GM19239 (cell line): ENCODE measurements around the gene SPTB.
"Not testable (repeated sequence)": the region's sequence is repeated elsewhere in the genome, so short reads cannot be mapped to it uniquely, and the experiment has no call there.

Experiments used
- DNase-seq: peaks from one replicate; pipeline ENCODE4 v3.0.0; 2011; ENCODE audit warnings: low spot score; ENCODE audit not compliant: insufficient read length
- FAIRE-seq: peaks from 2 replicates; lab custom pipeline; 2011; peaks lifted over from hg19 to GRCh38; lab: Jason Lieb, UNC

SPTB gene

DNA sequence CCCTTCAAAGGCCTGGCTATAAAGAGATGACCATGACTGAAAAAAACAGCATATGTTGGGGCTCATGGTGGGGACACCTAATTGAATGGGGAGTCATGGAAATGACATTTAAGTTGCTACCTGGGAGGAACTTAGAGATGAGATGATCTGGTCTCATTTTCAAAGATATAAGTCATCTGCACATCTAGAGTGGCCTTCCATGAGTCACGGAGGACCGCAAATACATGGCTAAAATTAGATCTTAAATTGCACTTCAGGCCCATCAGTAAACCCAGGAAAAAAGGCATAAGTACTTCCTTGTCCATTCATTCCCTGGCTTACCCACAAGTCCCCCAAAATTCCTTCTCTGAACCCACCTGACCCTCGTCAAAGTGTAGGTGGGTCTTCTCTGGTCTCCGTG, 53.4 kb downstream of the SPTB start:
- DNase-seq (no peak), FAIRE-seq (no peak)

DNA sequence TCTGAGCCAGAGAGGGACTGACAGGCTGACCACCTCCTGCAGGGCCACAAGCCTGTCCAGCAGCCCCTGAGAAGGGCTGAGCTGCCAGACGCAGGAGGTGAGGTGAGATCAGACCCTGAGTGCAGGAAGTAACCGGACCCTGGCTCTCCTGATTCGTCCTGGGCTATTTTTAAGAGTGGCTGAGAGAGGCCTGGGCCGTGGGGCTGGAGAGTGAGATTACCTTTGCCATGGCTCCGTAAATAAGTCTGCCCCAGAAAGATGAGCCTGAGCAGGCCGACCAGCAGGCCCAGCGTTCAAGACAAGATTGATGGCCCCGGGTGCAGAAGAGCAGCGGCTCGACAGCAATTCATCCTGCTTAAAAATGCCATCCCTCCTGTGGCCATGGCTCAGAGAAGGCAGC, 54.2 kb downstream of the SPTB start:
- DNase-seq, result no peak
- no peak for FAIRE-seq

DNA sequence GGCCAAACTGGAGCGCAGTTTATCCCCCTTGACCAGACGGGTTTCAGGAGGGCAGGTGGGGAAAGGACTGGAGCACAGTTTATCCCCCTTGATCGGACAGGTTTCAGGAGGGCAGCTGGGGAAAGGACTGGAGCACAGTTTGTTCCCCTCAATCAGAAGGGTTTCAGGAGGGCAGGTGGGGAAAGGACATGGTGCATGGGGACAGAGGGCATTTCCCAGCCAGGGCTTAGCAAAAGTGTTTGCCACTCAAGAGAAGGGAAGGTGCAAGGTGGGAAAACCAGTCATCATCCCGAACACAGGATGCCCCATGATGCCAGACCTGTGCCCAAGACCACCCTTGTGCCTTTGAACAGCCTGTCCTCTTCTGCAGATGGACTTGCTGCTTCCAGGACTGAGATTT, 54.7 kb downstream of the SPTB start:
- FAIRE-seq (no peak), DNase-seq (no peak)

DNA sequence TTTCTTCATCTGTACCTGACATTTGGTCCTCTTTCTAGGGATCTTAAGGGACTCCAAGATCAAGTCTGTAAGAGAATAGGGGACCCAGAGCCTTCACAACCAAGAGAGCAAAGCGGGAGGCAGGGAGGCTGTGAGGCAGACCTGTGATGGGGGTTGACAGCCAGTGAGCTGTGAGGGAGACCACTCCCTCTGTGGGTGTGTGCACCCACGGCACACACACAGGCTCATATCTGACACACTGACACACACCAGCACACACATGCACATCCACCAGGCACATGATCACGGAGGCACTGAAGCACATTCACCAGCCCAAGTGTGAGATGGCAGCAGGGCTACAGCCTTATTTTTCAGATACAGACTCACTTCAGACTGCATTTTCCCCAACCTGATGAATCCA, 55.2 kb downstream of the SPTB start:
- FAIRE-seq, result no peak
- no peak for DNase-seq

DNA sequence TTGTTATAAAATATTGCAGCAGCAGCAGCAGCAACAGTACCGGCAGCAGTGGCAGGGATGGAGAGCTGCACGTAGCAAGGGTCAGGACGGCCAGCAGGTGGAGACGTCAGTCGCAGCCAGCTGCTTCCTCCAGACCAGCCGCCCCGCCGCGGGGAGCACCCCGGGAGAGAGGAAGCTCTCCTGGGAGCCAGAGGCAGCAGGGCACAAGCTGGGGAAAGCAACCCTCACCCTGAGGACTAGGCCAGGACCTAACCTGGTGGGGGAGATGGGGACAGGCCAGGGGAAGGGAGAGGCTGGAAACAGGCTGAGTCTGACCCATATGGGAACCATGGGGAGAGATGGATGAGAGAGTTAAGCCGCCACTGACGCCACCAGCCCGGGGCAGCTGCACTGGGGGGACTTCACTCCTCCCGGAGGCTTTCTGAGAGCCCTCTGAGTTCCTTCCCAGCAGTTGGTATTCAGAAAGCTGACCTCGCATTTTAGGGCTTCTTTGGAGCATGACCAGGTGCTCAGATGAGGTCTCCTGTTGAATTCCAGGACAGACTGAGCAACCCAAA, 56.3 kb downstream of the SPTB start:
- peak; percentile 72 for FAIRE-seq
- DNase-seq, result peak; percentile 68

DNA sequence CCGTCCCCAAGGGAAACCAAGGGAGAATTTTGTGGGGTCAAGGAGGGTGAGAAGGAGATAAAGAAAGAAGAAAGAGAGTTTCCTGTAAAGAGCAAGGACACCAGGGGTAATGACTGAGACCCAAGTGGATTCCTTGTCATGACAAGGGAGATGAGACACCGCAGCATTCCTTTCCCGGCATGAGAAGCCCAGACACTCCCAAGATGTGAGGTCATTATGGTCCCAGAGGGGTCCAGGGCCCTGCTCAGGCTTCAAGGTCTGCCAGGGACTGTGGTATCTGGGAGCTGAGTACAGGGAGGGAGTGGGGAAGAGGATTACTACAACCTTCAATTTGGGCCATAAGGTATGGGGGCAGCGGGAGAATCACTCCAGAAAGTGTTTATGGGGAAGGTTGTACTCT, 58.1 kb downstream of the SPTB start:
- no peak for DNase-seq
- no peak for FAIRE-seq

DNA sequence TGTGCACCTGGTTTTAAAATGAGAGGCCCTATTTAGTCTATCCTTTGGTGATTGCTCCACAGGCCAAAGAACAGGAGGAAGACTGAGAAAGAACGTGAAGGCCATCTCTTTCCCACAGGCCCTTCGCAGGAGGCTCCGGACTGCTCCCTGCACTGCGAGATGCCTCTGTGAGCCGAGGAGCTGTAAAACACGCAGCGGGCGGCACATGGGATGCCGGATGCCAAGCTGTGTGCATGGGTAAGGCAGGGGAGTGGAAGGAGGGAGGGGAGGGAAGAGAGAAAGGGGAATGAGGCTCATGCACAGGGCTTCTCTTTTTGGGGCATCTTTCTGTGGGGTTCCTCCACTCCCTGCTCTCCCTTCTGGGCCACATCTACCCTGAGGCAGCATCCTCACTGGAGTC, 61.6 kb downstream of the SPTB start:
- no peak for FAIRE-seq
- DNase-seq, result no peak

DNA sequence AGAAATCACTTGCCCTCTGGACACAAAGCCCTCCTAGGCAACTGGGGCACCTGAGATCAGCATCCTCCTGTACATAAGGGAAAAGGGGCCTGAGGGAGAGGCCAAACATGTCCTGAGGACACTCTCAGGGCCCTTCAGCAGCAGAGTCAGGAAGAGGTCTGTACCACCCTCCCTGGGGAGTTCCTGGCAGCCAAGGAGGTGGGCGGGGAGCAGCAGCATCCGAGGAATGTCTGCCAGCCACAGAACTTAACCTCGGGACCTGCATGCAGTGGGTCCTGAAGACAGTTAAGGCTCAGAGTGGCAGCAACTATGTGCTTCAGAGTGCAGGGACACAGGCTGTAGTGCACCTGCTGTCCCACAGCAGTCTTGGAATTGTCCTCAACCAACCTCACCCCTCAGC, 62.1 kb downstream of the SPTB start:
- FAIRE-seq (no peak), DNase-seq (no peak)

DNA sequence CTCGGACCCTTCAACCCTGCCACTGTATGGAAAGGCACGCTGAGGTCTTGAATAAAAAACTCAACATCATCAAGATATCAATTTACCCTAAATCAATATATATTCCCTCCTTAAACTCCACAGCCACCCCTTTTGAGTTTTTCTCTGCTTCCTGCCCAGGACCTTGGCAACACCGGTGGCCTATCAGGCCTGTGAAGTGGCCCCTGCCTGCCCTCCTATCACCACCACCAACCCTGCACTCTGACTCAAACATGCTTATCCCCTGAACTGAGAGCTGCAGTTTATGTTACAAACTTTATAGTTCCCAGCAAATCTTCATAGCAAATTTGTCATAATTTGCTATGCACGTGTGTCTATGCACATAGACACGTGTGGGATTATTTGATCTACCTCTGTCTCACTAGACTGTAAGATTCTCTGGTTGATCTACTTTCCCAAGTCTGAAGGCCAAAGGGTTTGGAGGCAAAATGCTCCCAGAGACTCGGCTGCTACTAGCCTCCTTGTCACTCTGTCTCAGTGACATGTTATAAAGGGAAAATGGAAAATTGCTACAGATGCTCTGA, 63.4 kb downstream of the SPTB start:
- FAIRE-seq (no peak), DNase-seq (no peak)

DNA sequence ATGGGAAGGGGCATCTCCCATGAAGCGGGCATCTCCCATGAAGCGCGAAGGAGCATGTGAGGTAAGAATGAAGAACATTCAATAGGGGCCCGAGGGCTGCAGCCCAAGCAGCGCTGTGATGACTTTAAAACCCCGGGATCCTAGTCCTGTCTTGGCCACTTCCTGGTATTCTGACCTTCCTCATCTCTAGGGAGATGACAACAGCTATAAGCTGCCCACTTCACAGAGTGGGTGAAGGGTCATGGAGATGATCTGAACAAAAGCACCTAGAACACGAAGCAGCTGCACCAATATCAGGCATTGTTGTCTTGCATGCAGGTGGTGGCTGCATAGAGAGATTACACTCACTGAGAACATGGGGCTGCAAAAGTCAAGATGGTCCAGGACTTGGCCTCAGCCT, 64.5 kb downstream of the SPTB start:
- FAIRE-seq, result no peak
- DNase-seq, result no peak

DNA sequence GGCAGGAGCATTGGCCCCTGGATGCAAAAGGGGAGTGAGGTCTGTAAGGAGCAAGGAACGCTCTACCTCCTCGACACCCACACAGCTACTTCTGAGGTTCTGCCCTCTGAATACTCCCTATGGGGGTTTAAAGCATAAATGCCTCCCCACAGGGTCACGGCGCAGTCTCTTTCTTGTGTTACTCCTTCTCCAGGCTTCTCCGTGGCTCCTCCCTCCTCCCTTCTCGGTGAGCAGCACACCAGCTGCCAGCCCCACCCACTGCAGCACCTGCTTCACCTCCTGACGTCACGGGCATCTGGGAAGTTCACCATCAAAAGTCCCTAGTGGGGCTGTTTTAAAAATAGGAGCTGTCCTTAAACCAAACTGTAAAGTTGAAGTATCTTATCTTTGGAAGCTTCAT, 67.3 kb downstream of the SPTB start:
- no peak for DNase-seq

DNA sequence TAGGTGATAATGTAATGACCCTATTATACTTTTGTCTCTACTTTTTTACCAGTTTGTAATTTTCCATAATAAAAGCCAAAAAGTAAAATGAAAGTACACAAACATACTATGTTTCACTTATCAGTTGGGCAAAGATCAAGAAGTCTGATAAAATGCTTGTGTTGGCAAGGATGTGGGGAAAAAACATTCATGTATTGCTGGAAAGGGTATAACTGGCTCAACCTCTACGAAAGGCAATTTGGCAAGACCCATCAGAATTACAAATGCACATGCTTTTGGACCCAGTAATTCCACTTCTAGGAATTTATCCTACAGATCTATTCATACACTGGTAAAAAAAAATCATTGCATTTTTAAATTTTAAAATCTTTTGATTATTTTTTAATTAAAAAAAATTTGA, 68.0 kb downstream of the SPTB start:
- FAIRE-seq (no peak), DNase-seq (no peak)

More for the DNA sequence above, 67.3 kb downstream of the SPTB start:
- FAIRE-seq, result no peak

DNA sequence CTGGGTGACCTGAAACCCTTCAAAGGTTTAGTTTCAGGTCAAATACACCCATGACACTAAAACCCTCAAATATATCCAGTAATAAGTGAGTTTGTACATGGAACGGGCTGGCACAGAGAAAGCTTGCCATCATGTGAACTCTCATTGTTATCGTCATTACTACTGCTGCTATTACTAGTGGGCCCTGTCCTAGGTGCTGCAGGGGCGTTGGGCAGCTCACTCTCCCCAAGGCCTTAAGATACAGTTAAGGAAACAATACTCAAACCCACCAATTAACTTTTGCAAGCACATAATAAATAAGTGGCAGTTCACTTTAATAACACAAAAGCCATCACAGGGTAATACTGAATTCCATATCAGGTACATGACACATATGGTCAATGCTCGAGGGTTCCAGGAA, 71.3 kb downstream of the SPTB start:
- FAIRE-seq (no peak), DNase-seq (no peak)

DNA sequence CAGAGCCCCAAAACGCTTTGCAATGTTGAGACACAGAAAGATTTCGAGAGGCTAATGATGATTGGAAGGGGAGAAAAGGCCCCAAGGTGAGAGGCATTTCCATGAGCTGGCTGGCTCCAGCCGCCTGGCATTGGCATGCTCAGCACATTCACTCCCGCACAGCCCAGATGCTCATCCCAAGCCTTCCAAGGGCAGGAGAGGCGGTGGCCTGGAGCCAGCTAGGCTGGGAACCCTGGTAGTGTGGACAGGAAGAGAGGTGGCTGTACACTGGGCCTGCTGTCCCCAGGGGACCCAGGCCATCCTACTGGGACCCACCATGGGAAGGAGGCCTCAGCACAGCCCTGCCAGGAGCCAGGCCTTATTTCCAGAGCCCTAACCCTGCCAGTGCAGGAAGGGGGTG, 72.2 kb downstream of the SPTB start:
- FAIRE-seq, result no peak
- DNase-seq, result no peak

DNA sequence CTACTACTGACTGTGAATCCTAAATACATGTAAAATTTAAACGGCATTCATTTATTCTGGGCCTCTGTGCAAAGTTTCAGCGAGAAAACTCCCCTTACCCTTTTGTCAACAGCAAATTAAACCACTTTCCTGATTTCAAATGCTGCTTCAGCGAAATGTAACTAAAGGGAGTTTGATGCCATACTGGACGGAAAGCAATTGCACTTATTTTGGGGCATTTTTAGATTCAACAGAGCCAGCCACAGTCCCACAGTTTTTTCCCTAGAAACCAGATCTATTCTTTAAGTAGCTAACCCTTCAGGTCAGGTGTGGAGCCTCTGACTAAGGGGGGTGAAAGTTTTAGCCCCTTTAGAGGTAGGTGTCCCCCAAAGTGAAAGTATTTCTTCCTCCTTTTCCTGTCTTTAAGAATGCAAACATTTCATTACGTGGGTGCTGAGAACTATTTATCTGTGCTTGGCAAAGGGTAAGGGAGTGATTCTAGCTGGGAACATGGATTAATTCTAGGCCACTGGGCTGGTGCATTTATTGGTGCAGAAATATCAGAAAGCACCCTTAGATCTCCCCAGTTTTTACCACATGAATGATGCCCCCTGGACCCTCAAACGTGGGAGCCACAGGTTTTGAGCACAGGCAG, 72.7 kb downstream of the SPTB start:
- no peak for FAIRE-seq
- DNase-seq, result no peak

DNA sequence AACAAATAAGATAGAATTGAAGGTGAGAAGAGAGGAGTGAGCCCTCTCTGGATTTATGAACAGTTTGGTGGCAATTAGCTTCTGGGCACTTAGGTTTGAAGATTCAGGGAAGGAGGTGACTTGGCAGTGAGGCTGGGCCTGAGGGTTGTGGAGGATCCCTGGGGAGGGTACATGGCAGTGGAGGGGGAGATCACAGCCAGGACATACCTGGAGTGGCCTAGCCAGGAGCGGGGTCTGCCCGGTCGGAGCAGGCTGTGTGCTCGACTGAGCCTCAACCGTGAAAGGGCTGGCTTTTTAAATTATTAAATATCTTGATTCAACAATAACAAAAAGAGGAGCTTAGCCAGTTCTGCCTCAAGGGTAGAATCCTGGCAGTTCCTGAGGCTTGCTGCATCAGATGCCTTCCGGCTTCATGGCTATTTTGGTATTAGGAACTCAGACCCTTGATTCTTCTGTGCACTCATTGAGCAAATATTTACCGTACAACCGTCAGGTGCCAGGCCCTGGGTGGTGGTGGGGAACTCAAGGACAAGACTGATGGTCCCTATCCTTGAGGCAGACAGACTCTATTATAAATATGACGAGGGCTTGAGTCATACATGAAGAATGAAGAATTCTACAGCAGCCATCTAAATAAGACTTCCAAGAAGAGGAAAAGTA, 73.4 kb downstream of the SPTB start:
- DNase-seq (no peak), FAIRE-seq (no peak)

DNA sequence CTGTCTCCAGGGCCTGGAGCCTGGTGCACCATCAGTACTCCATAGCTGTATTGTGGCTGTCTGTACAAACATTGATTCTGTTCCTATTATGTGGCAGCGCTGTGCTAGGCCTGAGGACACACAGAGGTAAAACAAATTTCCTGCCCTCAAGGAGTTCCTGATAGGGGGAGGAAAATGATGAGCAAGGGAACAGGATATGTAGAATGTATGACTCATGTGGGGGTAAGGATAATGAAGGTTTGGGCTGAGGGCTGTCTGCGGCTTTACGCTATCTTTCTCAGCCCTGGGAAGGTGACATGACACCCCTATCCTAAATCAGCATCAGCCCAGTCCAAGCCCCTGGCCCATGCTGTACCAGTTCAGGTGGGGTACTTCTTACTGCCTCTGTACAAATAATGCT, 74.1 kb downstream of the SPTB start:
- not testable (repeated sequence) for DNase-seq, FAIRE-seq

DNA sequence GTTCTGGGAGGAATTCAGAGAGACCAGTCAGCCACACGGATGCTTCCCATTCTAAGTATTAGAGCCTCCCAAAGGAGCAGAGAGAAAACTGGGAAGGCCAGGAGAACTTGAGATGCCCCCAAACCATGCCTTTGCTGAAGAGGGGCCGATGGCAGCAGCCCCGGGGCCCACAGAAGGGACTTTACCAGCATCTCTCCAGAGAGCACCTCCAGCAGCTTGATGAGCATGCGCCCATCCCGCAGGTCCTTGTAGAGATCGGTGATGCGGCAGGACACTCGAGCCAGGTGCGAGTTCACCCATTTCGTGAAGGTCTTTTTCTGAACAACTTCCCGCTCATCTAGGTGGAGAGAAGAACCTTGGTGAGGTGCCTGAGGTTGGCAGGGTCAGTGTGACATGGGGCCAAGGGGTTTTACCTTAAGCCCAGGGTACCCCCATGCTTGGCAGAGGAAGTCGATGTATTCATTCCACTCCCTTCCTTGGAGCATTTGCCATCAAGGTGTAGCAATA, 74.9 kb downstream of the SPTB start:
- FAIRE-seq (no peak), DNase-seq (no peak)

DNA sequence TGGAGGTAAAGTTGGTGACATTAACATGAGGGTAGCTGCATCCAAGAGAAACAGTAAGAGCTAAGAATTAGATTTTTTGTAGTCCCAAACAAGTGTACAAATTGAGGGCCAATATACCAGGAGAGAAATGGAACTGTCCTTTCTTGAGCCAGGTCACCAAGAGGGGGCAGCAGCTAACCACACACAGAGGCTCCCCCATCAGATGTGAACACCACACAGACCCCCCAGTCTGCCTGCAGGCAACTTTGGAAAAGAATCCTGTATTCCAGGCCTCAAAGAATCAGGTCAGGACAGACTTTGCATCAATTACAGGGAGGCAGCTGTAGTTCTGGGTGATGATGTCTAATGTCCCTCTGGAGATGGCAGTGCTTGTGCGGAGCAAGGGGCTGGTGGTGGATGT, 77.9 kb downstream of the SPTB start:
- FAIRE-seq (no peak), DNase-seq (no peak)

DNA sequence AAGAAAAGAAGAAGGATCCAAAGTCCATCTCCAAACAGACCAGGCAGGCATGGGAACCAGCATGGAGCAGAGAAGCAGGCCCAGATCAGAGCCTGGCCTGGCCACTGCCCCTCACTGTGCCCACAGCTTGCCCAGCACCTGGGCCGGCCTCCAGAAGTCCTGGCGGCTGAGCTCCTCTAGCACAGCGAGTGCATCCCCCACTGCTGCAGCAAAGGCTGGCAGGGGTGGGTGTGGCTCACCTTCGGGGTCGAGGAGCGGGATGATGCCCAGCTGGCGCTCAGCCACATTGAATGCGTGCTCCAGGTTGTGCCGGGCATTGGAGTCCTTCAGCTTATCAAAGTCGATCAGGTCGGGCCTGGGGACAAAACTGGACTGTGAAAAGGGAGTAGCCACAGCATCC, 78.7 kb downstream of the SPTB start:
- FAIRE-seq, result no peak
- no peak for DNase-seq

DNA sequence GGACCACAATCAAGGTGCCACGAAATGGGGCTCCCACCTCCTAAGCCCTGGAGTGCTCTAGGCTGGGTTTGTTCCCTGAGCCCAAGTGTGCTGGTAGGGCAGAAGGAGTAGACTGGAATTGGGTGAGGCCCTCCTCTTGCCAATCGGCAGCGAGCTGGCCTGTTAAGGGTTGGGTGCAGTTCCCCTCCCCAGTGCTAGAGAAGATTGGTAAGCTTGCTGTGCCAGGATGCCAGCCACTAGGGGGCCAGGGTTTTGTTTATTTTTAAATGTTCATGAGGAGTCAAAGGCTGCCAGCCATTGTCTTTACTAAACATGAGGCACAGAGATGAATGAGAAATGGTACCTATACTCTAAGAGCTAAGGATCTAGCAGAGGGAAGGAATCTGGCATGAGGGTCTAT, 79.7 kb downstream of the SPTB start:
- DNase-seq, result no peak
- no peak for FAIRE-seq

DNA sequence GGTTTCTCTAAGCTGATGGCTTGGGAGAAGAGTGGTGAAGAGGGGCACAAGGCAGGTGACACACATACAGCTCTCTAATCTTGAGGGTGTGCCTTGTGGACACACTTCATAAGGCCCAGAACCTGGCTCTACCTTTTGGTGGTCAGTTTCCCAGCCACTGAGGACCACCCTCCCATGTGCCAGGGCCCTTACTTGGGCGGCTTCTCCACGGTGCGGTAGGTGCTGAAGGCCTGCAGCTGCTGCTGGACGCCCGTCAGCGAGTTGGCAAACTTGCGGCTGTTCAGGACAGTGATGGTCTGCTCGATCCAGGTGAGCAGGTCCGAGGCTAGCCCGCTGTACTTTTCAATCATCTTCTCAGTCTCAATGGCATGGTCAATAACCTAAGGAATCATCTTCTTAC, 80.2 kb downstream of the SPTB start:
- no peak for FAIRE-seq

More for the DNA sequence above, 80.2 kb downstream of the SPTB start:
- no peak for DNase-seq
